GM21737 (cell line): ENCODE data around the gene TANGO2.

ENCODE experiments used
- ATAC-seq: cut with Tn5 transposase; IDR thresholded peaks from one replicate; pipeline ENCODE4 v1.9.1; 2021; ENCODE audit warnings: mild to moderate bottlenecking, moderate library complexity; ENCODE audit not compliant: unreplicated experiment

The TANGO2 gene

DNA sequence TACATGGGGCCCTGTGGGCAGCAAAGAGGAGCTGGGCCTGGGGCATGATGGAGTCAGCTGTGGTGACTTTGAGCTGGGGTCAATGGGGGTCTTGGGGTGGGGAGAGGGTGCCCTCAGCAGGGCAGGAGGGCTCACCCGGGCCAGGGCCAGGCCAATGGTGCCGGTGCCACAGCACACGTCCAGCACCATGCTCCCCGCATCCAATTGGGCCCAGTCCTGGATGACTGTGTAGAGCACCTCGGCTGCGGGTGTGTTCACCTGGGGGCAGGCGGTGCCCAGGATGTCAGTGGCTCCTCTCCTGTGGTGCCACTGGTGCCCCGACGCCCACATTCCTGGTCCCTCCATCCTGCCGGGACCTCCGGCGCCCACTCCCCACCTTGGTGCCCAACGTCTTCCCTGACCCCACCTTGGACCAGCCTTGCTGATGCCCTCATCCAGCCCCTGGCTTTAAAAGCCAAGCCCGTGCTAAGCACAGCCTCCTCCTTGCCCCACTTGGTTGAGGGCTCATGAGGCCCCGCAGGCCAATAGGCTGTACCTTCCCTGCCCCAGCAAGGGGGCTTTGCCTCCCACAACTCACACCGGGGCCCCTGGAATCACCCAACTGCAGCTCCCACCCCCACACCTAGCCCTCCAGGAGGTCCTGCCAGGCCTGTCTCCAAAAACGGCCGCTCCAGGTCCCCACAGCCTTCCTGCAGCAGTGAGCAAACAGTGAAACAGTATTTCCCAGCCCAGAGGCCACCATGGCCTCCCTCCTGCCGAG, 92.8 kb downstream of the TANGO2 start:
- ATAC-seq, result no peak

DNA sequence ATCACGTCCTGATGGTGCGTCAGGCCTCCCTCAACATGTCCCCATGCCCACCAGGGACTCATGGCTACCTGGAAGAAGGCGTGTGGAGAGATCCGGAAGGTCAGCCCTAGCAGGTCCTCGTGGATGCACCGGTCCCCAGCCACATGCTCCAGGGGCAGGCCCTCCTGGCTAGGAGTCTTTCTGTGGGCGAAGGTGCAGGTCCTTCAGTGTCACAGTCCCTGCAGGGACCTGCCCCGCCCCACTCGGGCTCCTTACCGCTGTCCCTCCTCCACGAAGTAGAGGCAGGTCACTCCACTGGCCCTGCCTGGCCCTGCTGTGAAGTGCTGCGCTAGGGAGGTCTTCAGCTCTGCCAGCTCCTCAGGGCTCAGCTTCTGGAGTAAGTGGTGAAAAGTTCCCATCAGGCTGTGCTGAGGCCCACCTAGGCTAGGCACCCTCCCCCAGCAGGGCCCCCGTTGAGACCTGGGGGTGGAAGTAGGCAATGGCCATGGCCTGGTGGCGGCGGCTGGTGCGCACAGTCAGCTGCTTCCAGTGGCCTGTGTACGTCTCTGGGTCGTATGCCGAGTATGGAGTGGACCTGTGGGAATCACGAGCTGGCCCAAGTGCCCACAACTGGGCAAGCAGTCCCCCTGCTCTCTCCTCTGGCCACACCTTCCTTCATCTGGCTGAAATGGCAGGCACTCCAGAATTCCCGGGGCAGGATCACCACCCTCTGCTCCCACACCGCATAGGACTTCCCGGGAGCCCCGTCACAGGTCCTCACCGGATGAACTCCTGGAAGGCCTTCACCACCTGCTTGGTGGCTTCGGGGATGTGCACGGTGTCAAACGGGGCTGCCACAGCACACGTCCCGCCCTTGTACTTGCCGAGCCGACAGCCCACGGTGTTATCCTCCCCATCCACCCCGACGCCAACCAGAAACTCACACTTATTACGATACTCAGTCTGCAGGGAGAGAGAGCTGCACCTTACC, 93.9 kb downstream of the TANGO2 start:
- ATAC-seq, result no peak

DNA sequence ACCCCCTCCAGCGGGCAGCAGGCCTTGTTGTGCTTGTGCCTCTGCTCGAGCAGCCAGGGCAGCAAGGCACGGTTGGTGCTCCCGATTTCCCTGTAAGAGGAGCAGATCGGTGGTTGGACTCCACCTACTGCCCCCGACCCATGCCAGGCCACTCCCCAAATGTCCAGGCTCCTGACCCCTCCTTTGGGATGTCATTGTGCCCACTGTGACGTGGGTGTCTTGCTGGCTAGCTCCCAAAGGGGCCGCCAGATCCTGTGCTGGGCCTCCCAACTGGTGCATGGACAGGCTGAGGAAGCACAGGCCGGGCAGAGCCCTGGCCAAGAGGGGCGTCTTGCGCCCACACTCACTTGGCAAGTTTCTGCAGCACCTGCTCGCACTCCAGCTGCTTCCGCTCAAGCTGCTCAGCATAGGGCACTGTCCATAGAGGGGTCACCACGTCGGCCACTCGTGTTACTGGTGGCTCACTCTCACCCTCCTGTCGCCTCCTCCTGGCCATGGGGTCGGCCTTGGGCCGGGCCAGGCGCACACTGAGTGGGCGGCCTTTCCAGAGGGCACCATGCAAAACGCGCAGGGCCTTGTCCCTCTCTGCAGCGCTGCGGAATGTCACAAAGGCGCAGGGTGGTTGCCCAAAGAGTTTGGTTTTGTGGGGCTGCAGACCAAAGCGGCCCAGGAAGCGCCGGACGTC, 94.9 kb downstream of the TANGO2 start, which contains the start of gene RANBP1:
Gene RANBP1 (plus strand): TSS at position 414 of the 685 bp plus-strand sequence. CDS start 81 bp downstream, at position 495.
- ATAC-seq, result no peak

DNA sequence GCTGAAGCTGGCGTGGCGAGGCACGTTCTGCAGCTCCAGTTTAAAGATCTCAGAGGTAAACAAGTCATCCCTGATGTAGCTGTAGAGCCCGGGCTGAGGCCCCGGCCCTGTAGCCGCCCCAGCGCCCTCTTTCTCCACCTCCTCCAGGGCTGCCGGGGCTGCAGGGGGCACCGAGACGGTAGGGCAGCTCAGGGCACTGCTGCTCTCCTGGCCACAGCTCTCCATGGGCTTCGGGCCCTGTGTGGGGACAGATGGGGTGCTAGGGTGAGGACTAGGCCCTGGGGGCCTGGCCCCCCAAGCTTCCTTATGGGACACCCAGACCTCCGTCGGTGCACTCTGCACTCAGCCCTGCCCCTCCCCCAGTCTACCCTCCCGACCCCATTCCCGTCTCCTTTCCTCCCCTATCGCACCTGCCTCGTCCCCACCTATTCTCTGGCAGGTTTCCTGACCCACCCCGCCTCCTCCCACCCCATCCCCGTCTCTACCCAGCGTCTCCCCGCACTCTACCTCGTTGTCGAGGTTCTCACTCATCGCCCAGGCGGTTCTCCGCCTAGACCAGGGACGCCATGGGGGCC, 95.6 kb downstream of the TANGO2 start:
- ATAC-seq, result no peak
